ENCODE results near the gene PNMA6A.
"Not testable (repeated sequence)": the region's sequence is repeated elsewhere in the genome, so short reads cannot be mapped to it uniquely, and the experiment has no call there.

PNMA6A gene

GRCh38 chrX:153075366-153075765 lies 3.1 kb downstream of the PNMA6A start:
- no peak for DNase-seq (ENCODE audit: low spot score)

GRCh38 chrX:153077437-153078135 lies 5.3 kb downstream of the PNMA6A start:
- not testable (repeated sequence) for DNase-seq (ENCODE audit: low spot score)

DNA sequence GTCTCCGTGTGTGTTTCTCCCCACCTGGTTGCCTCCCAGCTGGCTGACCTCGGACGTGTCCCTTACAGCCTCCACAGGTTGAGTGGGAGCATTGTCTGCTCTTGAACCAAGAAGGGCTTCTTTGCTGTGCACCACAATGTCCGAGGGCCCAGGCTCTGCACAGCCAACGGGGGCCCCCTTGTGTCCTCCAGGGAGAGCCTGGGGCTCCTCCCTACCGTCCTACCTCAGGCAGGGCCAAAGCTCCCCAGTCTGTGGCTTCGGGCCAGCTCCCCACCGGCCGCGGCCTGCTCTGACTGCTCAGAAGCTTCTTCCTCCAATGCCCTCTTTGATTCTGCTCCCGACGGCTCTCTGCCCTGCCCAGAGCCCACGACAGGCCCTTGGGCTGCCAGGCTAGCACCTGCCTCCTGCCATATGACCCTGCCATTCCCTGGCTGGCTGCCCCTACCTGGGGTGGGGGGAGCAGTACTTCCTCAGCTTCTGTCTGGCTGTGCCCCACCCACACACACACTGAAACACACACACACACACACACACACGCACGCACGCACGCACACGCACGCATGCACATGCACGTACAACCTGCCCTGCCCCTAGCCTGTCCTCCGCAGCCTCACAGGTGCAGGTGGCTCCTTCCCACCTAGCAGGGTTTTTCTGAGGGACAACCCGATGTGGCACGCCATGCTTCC lies 11.1 kb downstream of the PNMA6A start:
- DNase-seq (ENCODE audit: low spot score) = not testable (repeated sequence)

DNA sequence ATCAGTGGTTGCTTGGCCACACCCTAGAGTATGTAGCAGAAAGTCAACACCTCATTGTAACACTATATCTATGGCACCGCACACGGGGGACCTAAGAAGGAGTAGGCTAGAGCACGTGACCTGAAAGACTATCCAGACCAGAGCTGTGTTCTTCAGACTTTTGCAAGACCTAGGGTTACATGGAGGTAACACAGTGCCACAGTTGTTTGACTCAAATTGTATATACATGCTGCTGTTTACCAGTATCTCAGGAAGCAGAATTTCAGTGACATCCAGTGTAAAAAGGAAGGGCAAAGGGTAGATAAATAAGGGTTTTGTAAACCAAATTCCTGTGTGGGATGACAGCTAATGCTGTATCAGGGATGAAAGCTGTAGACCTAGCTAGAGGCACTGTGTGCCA lies 30.2 kb downstream of the PNMA6A start:
- no peak for DNase-seq (ENCODE audit: low spot score)

DNA sequence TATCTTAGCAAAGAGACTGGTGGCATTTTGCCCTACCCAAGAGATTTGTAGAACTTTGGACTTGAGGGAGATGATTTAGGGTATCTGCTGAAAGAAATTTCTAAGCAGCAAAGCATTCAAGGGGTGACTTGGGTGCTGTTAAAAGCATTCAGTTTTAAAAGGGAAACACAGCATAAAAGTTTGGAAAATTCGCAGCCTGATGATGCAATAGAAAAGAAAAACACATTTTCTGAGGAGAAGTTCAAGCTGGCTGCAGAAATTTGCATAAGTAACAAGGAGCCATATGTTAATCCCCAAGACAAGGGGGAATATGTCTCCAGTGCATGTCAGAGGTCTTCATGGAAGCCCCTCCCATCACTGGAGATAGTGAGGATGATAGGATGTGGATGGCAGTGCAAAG lies 32.7 kb downstream of the PNMA6A start:
- DNase-seq (ENCODE audit: low spot score) = not testable (repeated sequence)

GRCh38 chrX:153106092-153106801 lies 34.0 kb downstream of the PNMA6A start:
- DNase-seq (ENCODE audit: low spot score) = not testable (repeated sequence)

- DNase-seq (ENCODE audit: low spot score) = not testable (repeated sequence)
These were observed 38.5 kb downstream of the PNMA6A start for GRCh38 chrX:153110735-153111134.

DNA sequence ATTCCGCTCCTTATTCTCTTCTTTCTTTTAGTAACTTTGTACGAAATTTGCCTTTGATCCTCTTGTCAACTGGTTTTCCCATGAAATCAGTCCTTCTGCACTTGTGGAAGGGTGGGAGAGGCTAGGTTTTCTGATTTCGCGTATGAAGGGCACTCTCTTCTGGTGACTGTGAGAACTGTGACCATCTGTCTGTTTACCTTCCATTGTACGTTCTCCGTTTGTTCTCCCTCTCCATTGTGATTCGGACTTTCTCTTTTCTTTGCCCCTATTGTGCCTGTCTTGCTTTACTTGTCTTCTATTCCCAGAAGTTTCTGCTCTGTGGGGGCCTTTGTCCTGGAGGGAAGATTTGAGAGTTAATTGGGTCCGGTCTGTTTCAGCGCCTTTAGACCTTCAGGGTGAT lies 41.6 kb downstream of the PNMA6A start:
- not testable (repeated sequence) for DNase-seq (ENCODE audit: low spot score)

GRCh38 chrX:153117754-153118153 lies 45.5 kb downstream of the PNMA6A start:
- not testable (repeated sequence) for DNase-seq (ENCODE audit: low spot score)

- DNase-seq (ENCODE audit: low spot score) = not testable (repeated sequence)
These were observed 48.0 kb downstream of the PNMA6A start for GRCh38 chrX:153120230-153120629.

- not testable (repeated sequence) for DNase-seq (ENCODE audit: low spot score)
These were observed 51.2 kb downstream of the PNMA6A start for GRCh38 chrX:153123468-153123867.

Measured in germinal center (tissue), 1 donor.